ENCODE data around the gene ATF4.

- TF ChIP-seq CTCF (conservative IDR thresholded peaks at IDR 0.05): no peak
- TF ChIP-seq ZFX (IDR thresholded peaks at IDR 0.05): no peak
These were observed 2.4 kb downstream of the ATF4 start for GRCh38 chr22:39522567-39523300.
